GM18951 (cell line): Measurements from ENCODE around the gene GPD1L.

Source experiments
- POLR2A ChIP-seq: IDR thresholded peaks from 4 replicates; pipeline ENCODE4 v1.6.1; 2011; ENCODE audit warnings: mild to moderate bottlenecking; ENCODE audit not compliant: insufficient read length, insufficient read depth; ENCODE audit errors: extremely low read depth
- in situ Hi-C: fragments of 300-500 bp; cut with MboI; formaldehyde crosslinking; loops from one replicate; pipeline ENCODE4 v1.12.0; 2022; ENCODE audit warnings: low sequenced_read_pairs, mixed read lengths, inconsistent platforms; ENCODE audit not compliant: unreplicated experiment

The GPD1L gene

GRCh38 chr3:32132121-32132520 is 25.7 kb downstream of the GPD1L start:
- in situ Hi-C loops = no loop called here
- no peak for TF ChIP-seq POLR2A

DNA sequence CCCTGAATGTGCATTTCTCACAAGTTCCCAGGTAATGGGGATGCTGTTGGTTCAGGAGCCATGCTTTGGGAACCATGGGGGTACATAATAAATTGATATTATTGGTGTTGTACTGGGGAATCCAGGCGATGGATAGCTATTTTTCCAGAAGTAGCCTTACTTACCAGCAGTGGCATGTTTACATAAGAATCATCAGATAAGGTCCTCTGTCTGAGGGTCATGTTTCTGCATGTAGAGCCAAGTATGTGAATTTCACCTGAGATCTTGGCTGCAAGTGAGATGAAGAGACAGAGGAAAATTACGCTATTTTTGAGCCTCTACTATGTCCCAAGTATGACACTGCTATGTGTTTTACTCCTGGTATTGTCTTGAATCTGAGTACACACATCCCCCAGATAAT is 26.3 kb downstream of the GPD1L start:
- TF ChIP-seq POLR2A = no peak
- in situ Hi-C loops = no loop called here

- in situ Hi-C loops = no loop called here
- no peak for TF ChIP-seq POLR2A
These were observed 30.3 kb downstream of the GPD1L start for GRCh38 chr3:32136703-32137102.

DNA sequence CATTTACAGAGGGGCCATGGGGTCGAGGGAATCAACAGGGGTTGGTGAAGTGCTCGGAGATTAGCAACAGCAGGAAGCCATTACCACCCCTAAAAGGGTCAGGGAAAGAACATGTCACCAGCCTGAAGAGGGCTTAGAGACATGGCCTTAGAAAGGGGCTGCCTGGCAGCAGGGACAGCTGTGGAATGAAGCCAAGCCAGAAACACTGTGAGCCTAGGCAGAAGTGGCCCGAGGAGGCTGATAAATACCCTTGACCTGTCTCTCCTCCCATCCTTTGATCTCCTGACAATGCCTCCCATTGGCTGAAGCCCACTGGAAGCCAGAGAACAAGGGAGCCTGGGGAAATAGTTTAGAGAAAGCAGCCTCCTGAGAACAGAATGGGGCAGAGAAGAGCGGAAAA is 31.4 kb downstream of the GPD1L start:
- no peak for TF ChIP-seq POLR2A
- in situ Hi-C loops = no loop called here

- in situ Hi-C loops = no loop called here
- no peak for TF ChIP-seq POLR2A
These were observed 32.2 kb downstream of the GPD1L start for GRCh38 chr3:32138545-32139104.

DNA sequence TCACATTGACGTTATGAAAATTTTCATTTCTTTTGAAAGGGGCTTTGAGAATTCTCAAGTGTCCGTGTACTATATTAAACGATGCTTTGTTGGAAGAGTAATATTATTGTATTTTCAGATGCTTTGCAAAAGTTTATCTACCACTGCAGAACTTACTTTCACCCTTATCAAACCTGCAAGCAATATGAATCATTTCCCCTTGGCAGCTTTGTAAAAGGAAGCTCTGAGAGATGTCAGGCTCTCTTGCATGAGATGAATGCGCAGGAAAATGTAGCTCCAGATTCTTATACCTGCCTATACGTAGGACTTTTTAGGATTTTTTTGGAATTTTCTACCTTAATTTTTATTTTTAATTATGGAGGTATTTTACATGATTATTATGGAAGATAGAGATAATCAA is 34.5 kb downstream of the GPD1L start:
- in situ Hi-C loops = no loop called here

GRCh38 chr3:32143849-32144757 is 37.7 kb downstream of the GPD1L start:
- no peak for TF ChIP-seq POLR2A
- in situ Hi-C loops = no loop called here

More for the DNA sequence above, 34.5 kb downstream of the GPD1L start:
- no peak for TF ChIP-seq POLR2A

- in situ Hi-C loops = no loop called here
- no peak for TF ChIP-seq POLR2A
These were observed 40.4 kb downstream of the GPD1L start for GRCh38 chr3:32146746-32147211.

DNA sequence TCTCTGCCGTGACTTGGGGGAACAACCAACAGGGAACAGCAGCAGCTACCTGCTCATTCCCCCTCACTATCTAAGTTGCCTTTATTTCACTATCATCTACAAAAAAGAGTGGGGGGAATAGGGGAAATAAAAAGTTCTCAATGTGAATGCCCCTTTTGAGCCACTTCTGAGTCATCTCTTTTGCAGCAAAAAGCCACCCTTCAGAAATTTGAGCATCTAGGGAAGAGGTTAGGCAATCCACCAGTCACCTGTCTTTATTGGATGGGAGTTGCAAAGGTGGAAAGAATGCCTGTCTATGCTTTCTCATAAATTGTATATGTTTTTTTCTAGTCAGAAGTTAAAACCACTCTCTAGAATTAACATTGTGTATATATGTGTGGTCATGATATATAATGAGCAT is 41.1 kb downstream of the GPD1L start:
- in situ Hi-C loops = no loop called here
- TF ChIP-seq POLR2A = no peak

- in situ Hi-C loops = no loop called here
- TF ChIP-seq POLR2A = no peak
These were observed 41.5 kb downstream of the GPD1L start for GRCh38 chr3:32147933-32148332.

- in situ Hi-C loops = no loop called here
- no peak for TF ChIP-seq POLR2A
These were observed 41.9 kb downstream of the GPD1L start for GRCh38 chr3:32148351-32148750.

- in situ Hi-C loops = no loop called here
- no peak for TF ChIP-seq POLR2A
These were observed 47.2 kb downstream of the GPD1L start for GRCh38 chr3:32153414-32154204.

GRCh38 chr3:32154205-32154579 is 47.8 kb downstream of the GPD1L start:
- no peak for TF ChIP-seq POLR2A
- in situ Hi-C loops = no loop called here
